HEK293 (cell line): ENCODE results near the gene NCOA7.

ENCODE experiments used
- SALL2 ChIP-seq: fragments of 450-650 bp; formaldehyde crosslinking; IDR thresholded peaks from 2 replicates; pipeline ENCODE4 v1.5.0; 2017; ENCODE audit warnings: missing biosample characterization, mild to moderate bottlenecking, missing genetic modification characterization, borderline replicate concordance
- TF ChIP-seq, protein P1 (sequence below): fragments of 450-650 bp; formaldehyde crosslinking; IDR thresholded peaks from 2 replicates; pipeline ENCODE4 v1.5.1; 2016; ENCODE audit warnings: missing biosample characterization, missing genetic modification characterization

DNA sequence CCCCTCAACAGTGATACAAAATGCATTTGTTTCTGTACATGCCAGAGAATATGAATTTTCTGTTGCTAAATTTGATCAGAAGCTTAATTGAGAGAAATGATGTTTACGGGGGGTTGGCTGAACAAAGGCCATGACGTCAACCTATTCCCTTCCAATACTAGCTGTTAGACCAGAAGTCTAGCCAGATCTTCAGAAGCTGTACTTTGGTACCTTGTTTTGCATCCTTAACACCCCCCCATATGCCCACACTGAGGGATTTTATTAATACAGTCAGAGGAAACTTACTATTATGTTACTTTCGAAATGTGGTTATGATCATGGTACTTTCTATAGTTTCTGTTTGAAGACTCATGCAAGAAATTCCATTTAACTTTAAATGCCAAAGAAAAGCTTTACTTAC lies 3.1 kb downstream of the NCOA7 start:
- no peak for TF ChIP-seq SALL2 (tag by site-specific recombination)
- TF ChIP-seq, protein P1, sequence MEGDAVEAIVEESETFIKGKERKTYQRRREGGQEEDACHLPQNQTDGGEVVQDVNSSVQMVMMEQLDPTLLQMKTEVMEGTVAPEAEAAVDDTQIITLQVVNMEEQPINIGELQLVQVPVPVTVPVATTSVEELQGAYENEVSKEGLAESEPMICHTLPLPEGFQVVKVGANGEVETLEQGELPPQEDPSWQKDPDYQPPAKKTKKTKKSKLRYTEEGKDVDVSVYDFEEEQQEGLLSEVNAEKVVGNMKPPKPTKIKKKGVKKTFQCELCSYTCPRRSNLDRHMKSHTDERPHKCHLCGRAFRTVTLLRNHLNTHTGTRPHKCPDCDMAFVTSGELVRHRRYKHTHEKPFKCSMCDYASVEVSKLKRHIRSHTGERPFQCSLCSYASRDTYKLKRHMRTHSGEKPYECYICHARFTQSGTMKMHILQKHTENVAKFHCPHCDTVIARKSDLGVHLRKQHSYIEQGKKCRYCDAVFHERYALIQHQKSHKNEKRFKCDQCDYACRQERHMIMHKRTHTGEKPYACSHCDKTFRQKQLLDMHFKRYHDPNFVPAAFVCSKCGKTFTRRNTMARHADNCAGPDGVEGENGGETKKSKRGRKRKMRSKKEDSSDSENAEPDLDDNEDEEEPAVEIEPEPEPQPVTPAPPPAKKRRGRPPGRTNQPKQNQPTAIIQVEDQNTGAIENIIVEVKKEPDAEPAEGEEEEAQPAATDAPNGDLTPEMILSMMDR: no peak
